AG20443 (cell line): ENCODE results near the gene FNDC1.
A peak's percentile ranks its signal among the peaks of the same experiment; 100 is the strongest.

Experiments used
- DNase-seq: peaks from one replicate; pipeline ENCODE4 v3.0.0; 2012; ENCODE audit warnings: low spot score, mixed read lengths

FNDC1 gene

GRCh38 chr6:159308198-159308597, 139.0 kb downstream of the FNDC1 start:
- peak; percentile 32 for DNase-seq

GRCh38 chr6:159309723-159310122, 140.5 kb downstream of the FNDC1 start:
- DNase-seq, result no peak

- no peak for DNase-seq
These were observed 142.4 kb downstream of the FNDC1 start for GRCh38 chr6:159311618-159312017.

GRCh38 chr6:159312206-159312605, 143.0 kb downstream of the FNDC1 start:
- peak; percentile 40 for DNase-seq

GRCh38 chr6:159313018-159313417, 143.8 kb downstream of the FNDC1 start:
- DNase-seq, result no peak

GRCh38 chr6:159315562-159315961, 146.4 kb downstream of the FNDC1 start:
- DNase-seq, result no peak

GRCh38 chr6:159317430-159317829, 148.2 kb downstream of the FNDC1 start:
- DNase-seq, result no peak

GRCh38 chr6:159321267-159321666, 152.1 kb downstream of the FNDC1 start:
- no peak for DNase-seq
